Smooth muscle cell (in vitro differentiated cells): ENCODE results near the gene DCAKD. TPM values are rescaled to one million over a fixed set of nuclear protein-coding genes. Genes with fewer than 3 reads are reported as not detected.

Experiments used
- DNase-seq: peaks from one replicate; lab custom pipeline; 2025; ENCODE audit not compliant: unreplicated experiment; lab: John Stamatoyannopoulos, UW
- H2AFZ ChIP-seq: fragments of 200-600 bp; sonication (generic); 2 replicates; pipeline ENCODE4 v1.6.0; 2016; ENCODE audit warnings: antibody characterized with exemption, low read depth, mild to moderate bottlenecking
- H3F3A ChIP-seq: fragments of 200-600 bp; sonication (generic); 2 replicates; pipeline ENCODE4 v1.6.0; 2017; ENCODE audit warnings: antibody characterized with exemption, low read depth
- H3K27ac ChIP-seq: fragments of 200-600 bp; sonication (generic); 2 replicates; pipeline ENCODE4 v1.5.1; 2016; ENCODE audit warnings: low read depth, mild to moderate bottlenecking
- H3K27me3 ChIP-seq: fragments of 200-600 bp; sonication (generic); 2 replicates; pipeline ENCODE4 v1.6.1; 2016; ENCODE audit warnings: low read depth, mild to moderate bottlenecking
- H3K36me3 ChIP-seq: fragments of 200-600 bp; sonication (generic); 2 replicates; pipeline ENCODE4 v1.5.1; 2016; ENCODE audit warnings: low read depth
- H3K4me1 ChIP-seq: fragments of 200-600 bp; sonication (generic); 2 replicates; pipeline ENCODE4 v1.5.1; 2016; ENCODE audit warnings: low read depth
- H3K4me2 ChIP-seq: fragments of 200-600 bp; sonication (generic); 2 replicates; pipeline ENCODE4 v1.6.0; 2016; ENCODE audit warnings: mild to moderate bottlenecking
- H3K4me3 ChIP-seq: fragments of 200-600 bp; sonication (generic); 2 replicates; pipeline ENCODE4 v1.5.1; 2016; ENCODE audit warnings: mild to moderate bottlenecking
- H3K79me2 ChIP-seq: fragments of 200-600 bp; sonication (generic); 2 replicates; pipeline ENCODE4 v1.6.0; 2016; ENCODE audit warnings: low read depth, mild to moderate bottlenecking
- H3K9ac ChIP-seq: fragments of 200-600 bp; sonication (generic); 2 replicates; pipeline ENCODE4 v1.6.0; 2016; ENCODE audit warnings: low read depth
- H3K9me3 ChIP-seq: fragments of 200-600 bp; sonication (generic); replicated peaks from 2 replicates; pipeline ENCODE4 v1.5.1; 2016; ENCODE audit warnings: low read depth
- H4K20me1 ChIP-seq: fragments of 200-600 bp; sonication (generic); 2 replicates; pipeline ENCODE4 v1.6.0; 2016; ENCODE audit warnings: low read depth
- CTCF ChIP-seq: fragments of 200-600 bp; sonication (generic); IDR thresholded peaks from 2 replicates; pipeline ENCODE4 v1.5.1; 2017; ENCODE audit warnings: borderline replicate concordance, mild to moderate bottlenecking, antibody characterized with exemption; ENCODE audit not compliant: insufficient read depth, poor library complexity, severe bottlenecking
- WGBS: methylation state at CpG from one replicate; pipeline ENCODE4 v1.1.7; 2016; ENCODE audit warnings: low lambda C conversion rate; 5-methylcytosine and 5-hydroxymethylcytosine counted together
- polyA plus RNA-seq: library from polyadenylated mRNA; unstranded; fragments of >200 nt; fragmentation: Nextera tagmentation; extraction: Ambion mirVana; gene quantifications from 2 replicates; pipeline ENCODE4 v1.2.1, GENCODE V29; 2016
- total RNA-seq: library from RNA; depleted of rRNA; stranded (reverse); fragments of >200 nt; gene quantifications from 2 replicates; pipeline ENCODE4 v1.2.3, GENCODE V29; 2014

DCAKD gene
- total and polyA plus RNA-seq, 2 experiments from 2014 or later, result 25.7 to 42.3 TPM

GRCh38 chr17:44982113-44982702 lies 69.2 kb downstream of the DCAKD start:
- DNase-seq, result no peak
- H3K4me1 ChIP-seq, result peaks cover 14% of the 10 kb centered on the region
- H3K9ac ChIP-seq, result no peak overlapping the region
- no peak overlapping the region for H3K4me2 ChIP-seq
- H3K79me2 ChIP-seq, result no peaks in the 10 kb centered on the region
- no peaks in the 10 kb centered on the region for H4K20me1 ChIP-seq
- no peak overlapping the region for H2AFZ ChIP-seq
- no peaks in the 10 kb centered on the region for H3K9me3 ChIP-seq
- H3K36me3 ChIP-seq, result no peaks in the 10 kb centered on the region
- no peak overlapping the region for H3K4me3 ChIP-seq
- H3K27me3 ChIP-seq, result no peaks in the 10 kb centered on the region
- H3K27ac ChIP-seq, result no peak overlapping the region
- WGBS, result 100% methylated on average over 3 of the region's 3 CpGs
- H3F3A ChIP-seq, result no peaks in the 10 kb centered on the region
- TF ChIP-seq CTCF, result no peak

GRCh38 chr17:44981221-44981968 lies 70.0 kb downstream of the DCAKD start:
- Histone ChIP-seq H3K79me2 (no peaks in the 10 kb centered on the region), H3K4me3 (no peak overlapping the region), H4K20me1 (no peaks in the 10 kb centered on the region), H3K27me3 (no peaks in the 10 kb centered on the region), H3F3A (no peaks in the 10 kb centered on the region), H3K36me3 (no peaks in the 10 kb centered on the region), H3K9me3 (no peaks in the 10 kb centered on the region), H3K4me2 (no peak overlapping the region), H3K27ac (no peak overlapping the region), H3K4me1 (peaks cover 10% of the 10 kb centered on the region), H3K9ac (no peak overlapping the region), H2AFZ (no peak overlapping the region)
- 78% methylated on average over 12 of the region's 12 CpGs for WGBS
- no peak for TF ChIP-seq CTCF
- DNase-seq, result no peak

- H3K4me2 ChIP-seq, result no peak overlapping the region
- WGBS, result 45% methylated on average over 9 of the region's 9 CpGs
Measured at GRCh38 chr17:44979426-44979995, 71.9 kb downstream of the DCAKD start.

More at GRCh38 chr17:44979426-44979995, 71.9 kb downstream of the DCAKD start:
- DNase-seq, result no peak
- Histone ChIP-seq H3K4me3 (no peak overlapping the region), H3F3A (no peaks in the 10 kb centered on the region), H4K20me1 (no peaks in the 10 kb centered on the region), H3K36me3 (no peaks in the 10 kb centered on the region), H2AFZ (no peak overlapping the region), H3K27ac (no peak overlapping the region), H3K9ac (no peak overlapping the region), H3K27me3 (no peaks in the 10 kb centered on the region), H3K79me2 (no peaks in the 10 kb centered on the region), H3K4me1 (peaks cover 10% of the 10 kb centered on the region), H3K9me3 (no peaks in the 10 kb centered on the region)
- TF ChIP-seq CTCF, result no peak
